Measurements from ENCODE around the gene PARD3B.

DNA sequence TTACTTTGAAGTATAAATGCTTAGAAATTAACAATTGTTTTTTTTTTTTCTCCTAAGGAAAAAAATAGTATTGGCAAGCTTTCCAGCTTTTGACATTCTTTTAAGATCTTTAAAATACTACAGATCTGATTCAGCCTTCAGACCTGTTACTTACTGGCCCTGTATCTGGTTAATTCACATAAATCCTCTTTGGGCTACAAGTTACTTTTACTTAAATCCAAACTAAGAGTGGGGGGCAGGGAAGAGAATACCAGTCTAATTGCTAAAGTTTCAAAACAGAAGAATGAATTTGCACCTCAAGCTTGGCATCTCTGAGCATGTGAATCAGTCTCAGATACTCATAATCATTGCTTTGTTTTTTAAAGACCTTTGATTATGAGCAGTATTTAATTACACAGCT is 386.3 kb downstream of the PARD3B start:
- TF ChIP-seq, protein P1, sequence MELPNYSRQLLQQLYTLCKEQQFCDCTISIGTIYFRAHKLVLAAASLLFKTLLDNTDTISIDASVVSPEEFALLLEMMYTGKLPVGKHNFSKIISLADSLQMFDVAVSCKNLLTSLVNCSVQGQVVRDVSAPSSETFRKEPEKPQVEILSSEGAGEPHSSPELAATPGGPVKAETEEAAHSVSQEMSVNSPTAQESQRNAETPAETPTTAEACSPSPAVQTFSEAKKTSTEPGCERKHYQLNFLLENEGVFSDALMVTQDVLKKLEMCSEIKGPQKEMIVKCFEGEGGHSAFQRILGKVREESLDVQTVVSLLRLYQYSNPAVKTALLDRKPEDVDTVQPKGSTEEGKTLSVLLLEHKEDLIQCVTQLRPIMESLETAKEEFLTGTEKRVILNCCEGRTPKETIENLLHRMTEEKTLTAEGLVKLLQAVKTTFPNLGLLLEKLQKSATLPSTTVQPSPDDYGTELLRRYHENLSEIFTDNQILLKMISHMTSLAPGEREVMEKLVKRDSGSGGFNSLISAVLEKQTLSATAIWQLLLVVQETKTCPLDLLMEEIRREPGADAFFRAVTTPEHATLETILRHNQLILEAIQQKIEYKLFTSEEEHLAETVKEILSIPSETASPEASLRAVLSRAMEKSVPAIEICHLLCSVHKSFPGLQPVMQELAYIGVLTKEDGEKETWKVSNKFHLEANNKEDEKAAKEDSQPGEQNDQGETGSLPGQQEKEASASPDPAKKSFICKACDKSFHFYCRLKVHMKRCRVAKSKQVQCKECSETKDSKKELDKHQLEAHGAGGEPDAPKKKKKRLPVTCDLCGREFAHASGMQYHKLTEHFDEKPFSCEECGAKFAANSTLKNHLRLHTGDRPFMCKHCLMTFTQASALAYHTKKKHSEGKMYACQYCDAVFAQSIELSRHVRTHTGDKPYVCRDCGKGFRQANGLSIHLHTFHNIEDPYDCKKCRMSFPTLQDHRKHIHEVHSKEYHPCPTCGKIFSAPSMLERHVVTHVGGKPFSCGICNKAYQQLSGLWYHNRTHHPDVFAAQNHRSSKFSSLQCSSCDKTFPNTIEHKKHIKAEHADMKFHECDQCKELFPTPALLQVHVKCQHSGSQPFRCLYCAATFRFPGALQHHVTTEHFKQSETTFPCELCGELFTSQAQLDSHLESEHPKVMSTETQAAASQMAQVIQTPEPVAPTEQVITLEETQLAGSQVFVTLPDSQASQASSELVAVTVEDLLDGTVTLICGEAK (IDR thresholded peaks at IDR 0.05) = no peak
- TF ChIP-seq, protein P1 (CRISPR knock-in tag; IDR thresholded peaks at IDR 0.05) = no peak
- no peak for TF ChIP-seq TAF1 (CRISPR knock-in tag; IDR thresholded peaks at IDR 0.05)
- TF ChIP-seq, protein P2, sequence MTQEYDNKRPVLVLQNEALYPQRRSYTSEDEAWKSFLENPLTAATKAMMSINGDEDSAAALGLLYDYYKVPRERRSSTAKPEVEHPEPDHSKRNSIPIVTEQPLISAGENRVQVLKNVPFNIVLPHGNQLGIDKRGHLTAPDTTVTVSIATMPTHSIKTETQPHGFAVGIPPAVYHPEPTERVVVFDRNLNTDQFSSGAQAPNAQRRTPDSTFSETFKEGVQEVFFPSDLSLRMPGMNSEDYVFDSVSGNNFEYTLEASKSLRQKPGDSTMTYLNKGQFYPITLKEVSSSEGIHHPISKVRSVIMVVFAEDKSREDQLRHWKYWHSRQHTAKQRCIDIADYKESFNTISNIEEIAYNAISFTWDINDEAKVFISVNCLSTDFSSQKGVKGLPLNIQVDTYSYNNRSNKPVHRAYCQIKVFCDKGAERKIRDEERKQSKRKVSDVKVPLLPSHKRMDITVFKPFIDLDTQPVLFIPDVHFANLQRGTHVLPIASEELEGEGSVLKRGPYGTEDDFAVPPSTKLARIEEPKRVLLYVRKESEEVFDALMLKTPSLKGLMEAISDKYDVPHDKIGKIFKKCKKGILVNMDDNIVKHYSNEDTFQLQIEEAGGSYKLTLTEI (CRISPR knock-in tag; conservative IDR thresholded peaks at IDR 0.05) = no peak

Measured in HepG2 (cell line).